ENCODE measurements around the gene LRIG1. TPM values are rescaled to one million over a fixed set of nuclear protein-coding genes. Genes with fewer than 3 reads are reported as not detected.

Gene LRIG1
- total RNA-seq, 1 donor from 2014 or later, result 8.2 TPM

GRCh38 chr3:66463054-66463631 is 37.7 kb downstream of the LRIG1 start:
- TF ChIP-seq, protein P1, sequence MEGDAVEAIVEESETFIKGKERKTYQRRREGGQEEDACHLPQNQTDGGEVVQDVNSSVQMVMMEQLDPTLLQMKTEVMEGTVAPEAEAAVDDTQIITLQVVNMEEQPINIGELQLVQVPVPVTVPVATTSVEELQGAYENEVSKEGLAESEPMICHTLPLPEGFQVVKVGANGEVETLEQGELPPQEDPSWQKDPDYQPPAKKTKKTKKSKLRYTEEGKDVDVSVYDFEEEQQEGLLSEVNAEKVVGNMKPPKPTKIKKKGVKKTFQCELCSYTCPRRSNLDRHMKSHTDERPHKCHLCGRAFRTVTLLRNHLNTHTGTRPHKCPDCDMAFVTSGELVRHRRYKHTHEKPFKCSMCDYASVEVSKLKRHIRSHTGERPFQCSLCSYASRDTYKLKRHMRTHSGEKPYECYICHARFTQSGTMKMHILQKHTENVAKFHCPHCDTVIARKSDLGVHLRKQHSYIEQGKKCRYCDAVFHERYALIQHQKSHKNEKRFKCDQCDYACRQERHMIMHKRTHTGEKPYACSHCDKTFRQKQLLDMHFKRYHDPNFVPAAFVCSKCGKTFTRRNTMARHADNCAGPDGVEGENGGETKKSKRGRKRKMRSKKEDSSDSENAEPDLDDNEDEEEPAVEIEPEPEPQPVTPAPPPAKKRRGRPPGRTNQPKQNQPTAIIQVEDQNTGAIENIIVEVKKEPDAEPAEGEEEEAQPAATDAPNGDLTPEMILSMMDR (IDR thresholded peaks at IDR 0.05; ENCODE audit: insufficient read depth, low read length, poor library complexity, severe bottlenecking), result no peak
- DNase-seq (ENCODE audit: low read depth), result no peak
- Histone ChIP-seq H3K27me3 (ENCODE audit: control insufficient read depth, insufficient read depth, low read length) (no peaks in the 10 kb centered on the region), H3K4me3 (ENCODE audit: low read depth, low read length) (no peak overlapping the region), H3K36me3 (ENCODE audit: control insufficient read depth, insufficient read depth, low read length) (no peaks in the 10 kb centered on the region)

DNA sequence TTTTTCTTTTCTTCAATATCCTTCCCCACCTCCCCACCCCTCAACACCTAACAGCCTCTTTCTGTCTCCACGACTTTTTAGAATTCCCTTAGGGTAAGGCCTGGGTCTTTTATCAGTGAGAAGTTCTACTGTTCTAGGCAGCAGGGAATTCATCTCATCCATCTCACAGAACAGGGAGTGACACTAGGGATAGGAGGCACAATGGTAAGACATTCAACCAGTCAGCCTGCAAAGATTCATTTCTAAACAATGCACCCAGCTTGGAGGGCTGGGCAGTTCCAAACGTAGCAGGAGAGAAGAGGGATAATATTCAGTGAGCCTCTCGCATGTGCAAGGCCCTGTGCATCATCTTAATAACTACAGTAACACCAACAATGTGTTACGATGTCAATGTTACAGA is 43.6 kb downstream of the LRIG1 start:
- DNase-seq (ENCODE audit: low read depth), result no peak
- TF ChIP-seq, protein P1 (IDR thresholded peaks at IDR 0.05; ENCODE audit: insufficient read depth, low read length, poor library complexity, severe bottlenecking), result no peak
- H3K4me3 ChIP-seq (ENCODE audit: low read depth, low read length), result no peak overlapping the region
- no peaks in the 10 kb centered on the region for H3K27me3 ChIP-seq (ENCODE audit: control insufficient read depth, insufficient read depth, low read length)
- H3K36me3 ChIP-seq (ENCODE audit: control insufficient read depth, insufficient read depth, low read length), result no peaks in the 10 kb centered on the region

DNA sequence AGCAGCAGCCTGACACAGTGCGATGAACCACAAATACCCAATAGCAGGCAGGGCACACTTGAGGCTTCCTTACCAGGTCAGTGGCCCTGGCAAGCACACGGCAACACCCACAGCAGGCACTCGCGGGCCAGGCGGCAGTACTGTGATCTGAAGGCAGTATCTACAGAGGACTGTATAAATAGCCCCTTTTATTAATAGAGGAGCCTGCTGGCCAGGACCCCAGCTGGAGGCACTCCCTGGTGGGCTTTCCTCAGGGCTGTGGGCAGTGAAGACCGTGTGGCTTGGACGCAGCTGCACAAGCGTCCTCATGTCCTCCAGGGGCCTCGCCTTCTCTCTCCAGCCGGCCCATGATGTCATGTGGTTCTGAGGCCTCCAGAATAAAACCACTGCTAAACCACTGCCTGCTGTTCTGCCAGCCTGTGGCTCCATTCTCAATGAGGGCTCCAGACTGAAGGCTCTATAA is 44.1 kb downstream of the LRIG1 start:
- TF ChIP-seq, protein P1 (IDR thresholded peaks at IDR 0.05; ENCODE audit: insufficient read depth, low read length, poor library complexity, severe bottlenecking), result no peak
- no peaks in the 10 kb centered on the region for H3K36me3 ChIP-seq (ENCODE audit: control insufficient read depth, insufficient read depth, low read length)
- H3K4me3 ChIP-seq (ENCODE audit: low read depth, low read length), result no peak overlapping the region

DNA sequence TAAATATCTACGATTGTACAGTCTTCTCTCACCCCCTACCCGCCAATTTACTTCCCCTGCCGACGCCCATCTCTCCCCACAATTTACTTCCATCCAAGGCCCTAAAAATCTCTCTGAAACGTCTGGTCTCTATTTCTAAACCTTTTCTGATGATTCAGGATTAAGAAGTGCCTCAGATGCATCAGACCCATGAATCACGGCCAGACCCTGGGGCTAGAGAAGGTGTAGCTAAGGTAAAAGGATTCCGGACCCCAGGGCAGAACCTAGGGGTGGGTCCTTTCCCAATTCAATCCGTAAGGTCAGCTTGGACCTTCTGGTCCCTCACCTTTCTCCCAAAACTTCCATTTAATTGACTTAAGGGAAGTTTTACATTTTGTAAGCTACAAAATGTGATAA is 46.4 kb downstream of the LRIG1 start:
- TF ChIP-seq, protein P1 (IDR thresholded peaks at IDR 0.05; ENCODE audit: insufficient read depth, low read length, poor library complexity, severe bottlenecking), result no peak
- Histone ChIP-seq H3K36me3 (ENCODE audit: control insufficient read depth, insufficient read depth, low read length) (no peaks in the 10 kb centered on the region), H3K27me3 (ENCODE audit: control insufficient read depth, insufficient read depth, low read length) (no peaks in the 10 kb centered on the region), H3K4me3 (ENCODE audit: low read depth, low read length) (no peak overlapping the region)
- no peak for DNase-seq (ENCODE audit: low read depth)

More for the DNA sequence above, 44.1 kb downstream of the LRIG1 start:
- H3K27me3 ChIP-seq (ENCODE audit: control insufficient read depth, insufficient read depth, low read length), result no peaks in the 10 kb centered on the region
- DNase-seq (ENCODE audit: low read depth), result no peak

GRCh38 chr3:66453651-66454463 is 47.0 kb downstream of the LRIG1 start:
- H3K27me3 ChIP-seq (ENCODE audit: control insufficient read depth, insufficient read depth, low read length), result no peaks in the 10 kb centered on the region
- no peak overlapping the region for H3K4me3 ChIP-seq (ENCODE audit: low read depth, low read length)
- H3K36me3 ChIP-seq (ENCODE audit: control insufficient read depth, insufficient read depth, low read length), result no peaks in the 10 kb centered on the region
- no peak for DNase-seq (ENCODE audit: low read depth)
- TF ChIP-seq, protein P1 (IDR thresholded peaks at IDR 0.05; ENCODE audit: insufficient read depth, low read length, poor library complexity, severe bottlenecking), result no peak
